AG09319 (cell line): ENCODE results near the gene THOP1.

Source experiments
- DNase-seq: peaks from one replicate; pipeline ENCODE4 v3.0.0-alpha.2; 2010; ENCODE audit warnings: low read depth; ENCODE audit errors: extremely low read depth
- TF ChIP-seq, protein P1 (sequence below): IDR thresholded peaks from 2 replicates; pipeline ENCODE4 v1.5.1; 2011; ENCODE audit warnings: low read depth, mild to moderate bottlenecking, inconsistent platforms, low read length, moderate library complexity

THOP1 gene

GRCh38 chr19:2827022-2827421, 41.7 kb downstream of the THOP1 start:
- TF ChIP-seq, protein P1, sequence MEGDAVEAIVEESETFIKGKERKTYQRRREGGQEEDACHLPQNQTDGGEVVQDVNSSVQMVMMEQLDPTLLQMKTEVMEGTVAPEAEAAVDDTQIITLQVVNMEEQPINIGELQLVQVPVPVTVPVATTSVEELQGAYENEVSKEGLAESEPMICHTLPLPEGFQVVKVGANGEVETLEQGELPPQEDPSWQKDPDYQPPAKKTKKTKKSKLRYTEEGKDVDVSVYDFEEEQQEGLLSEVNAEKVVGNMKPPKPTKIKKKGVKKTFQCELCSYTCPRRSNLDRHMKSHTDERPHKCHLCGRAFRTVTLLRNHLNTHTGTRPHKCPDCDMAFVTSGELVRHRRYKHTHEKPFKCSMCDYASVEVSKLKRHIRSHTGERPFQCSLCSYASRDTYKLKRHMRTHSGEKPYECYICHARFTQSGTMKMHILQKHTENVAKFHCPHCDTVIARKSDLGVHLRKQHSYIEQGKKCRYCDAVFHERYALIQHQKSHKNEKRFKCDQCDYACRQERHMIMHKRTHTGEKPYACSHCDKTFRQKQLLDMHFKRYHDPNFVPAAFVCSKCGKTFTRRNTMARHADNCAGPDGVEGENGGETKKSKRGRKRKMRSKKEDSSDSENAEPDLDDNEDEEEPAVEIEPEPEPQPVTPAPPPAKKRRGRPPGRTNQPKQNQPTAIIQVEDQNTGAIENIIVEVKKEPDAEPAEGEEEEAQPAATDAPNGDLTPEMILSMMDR = no peak
- no peak for DNase-seq

DNA sequence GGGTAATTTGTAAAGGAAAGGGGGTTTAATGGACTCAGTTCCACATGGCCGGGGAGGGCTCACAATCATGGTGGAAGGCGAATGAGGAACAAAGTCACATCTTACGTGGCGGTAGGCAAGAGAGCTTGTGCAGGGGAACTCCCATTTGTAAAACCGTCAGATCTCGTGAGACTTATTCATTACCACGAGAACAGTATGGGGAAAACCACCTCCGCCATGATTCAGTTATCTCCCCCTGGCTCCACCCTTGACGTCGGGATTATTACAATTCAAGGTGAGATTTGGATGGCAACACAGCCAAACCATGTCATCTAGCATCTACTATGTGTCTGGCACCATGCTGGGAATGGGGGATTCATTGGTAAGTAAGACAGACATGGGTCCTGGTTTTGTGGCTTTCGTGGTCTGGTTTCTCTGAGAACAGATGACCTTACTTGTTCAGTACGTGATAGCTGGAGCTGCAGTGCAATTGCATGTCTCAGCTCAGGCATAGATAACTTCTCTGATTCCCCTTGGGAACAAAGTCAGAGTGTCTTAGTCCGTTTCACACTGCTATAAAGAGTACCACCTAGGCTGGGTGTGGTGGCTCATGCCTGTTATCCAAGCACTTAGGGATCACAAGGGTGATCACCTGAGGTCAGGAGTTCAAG, 42.7 kb downstream of the THOP1 start:
- DNase-seq = no peak
- TF ChIP-seq, protein P1 = no peak

- TF ChIP-seq, protein P1 = no peak
Measured at GRCh38 chr19:2834294-2834871, 49.1 kb downstream of the THOP1 start.

DNA sequence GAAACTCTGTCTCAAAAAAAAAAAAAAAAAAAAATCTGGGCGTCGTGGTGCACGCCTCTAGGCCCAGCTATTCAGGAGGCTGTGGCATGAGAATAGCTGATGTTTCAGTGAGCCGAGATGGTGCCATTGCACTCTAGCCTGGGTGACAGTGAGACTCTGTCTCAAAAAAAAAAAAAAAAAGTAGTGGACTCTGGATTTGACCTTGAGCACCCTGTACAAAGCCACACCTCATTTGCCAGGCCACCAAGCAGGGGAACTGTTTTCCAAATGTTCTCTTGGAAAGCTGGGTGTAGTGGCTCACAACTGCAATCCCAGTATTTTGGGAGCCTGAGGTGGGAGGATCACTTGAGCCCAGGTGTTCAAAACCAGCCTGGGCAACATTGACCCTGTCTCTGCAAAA, 52.1 kb downstream of the THOP1 start:
- no peak for DNase-seq

More at GRCh38 chr19:2834294-2834871, 49.1 kb downstream of the THOP1 start:
- DNase-seq = no peak

GRCh38 chr19:2840794-2841791, 55.8 kb downstream of the THOP1 start, which contains the start of gene ZNF555:
ZNF555 (plus strand) TSS chr19:2841475; CDS start chr19:2841573, 98 bp downstream.
- peak; percentile 98 for DNase-seq
- TF ChIP-seq, protein P1 = peak; percentile 32

More for the DNA sequence above, 52.1 kb downstream of the THOP1 start:
- TF ChIP-seq, protein P1 = no peak

DNA sequence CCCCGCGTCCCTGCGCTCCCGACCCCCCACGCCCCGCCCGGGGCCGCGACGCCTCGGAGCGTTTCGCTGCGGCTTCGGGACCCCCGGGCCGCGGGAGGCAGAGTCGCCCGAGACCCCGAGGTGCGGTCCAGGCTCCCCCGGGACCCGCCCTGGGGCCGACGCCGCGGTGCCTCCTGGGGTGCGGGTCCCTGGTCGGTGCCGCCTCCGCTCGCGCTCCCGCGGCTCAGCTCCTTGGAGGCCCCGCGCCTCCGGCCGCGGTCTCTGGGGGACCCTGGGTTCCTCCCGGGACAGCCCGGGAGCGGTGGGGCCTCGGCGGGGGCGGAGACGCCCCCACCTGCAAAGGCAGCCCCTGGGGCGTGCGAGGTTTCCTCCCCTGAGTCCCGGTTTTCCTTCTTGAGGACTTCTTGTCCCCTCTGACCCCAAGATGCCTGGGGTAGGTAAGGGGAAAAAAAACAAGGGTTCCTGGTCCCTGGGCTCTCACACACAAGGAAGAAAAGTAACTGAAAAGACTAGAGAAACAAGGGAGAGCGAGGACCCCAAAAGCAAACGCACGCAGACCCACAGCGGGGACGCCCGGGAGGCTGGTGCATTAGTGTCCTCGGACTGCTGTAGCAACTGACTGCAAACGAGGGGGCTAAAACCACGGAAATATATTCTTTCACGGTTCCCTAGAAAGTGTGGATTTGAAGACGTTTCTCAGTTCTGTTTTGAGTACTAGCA, 56.7 kb downstream of the THOP1 start:
- TF ChIP-seq, protein P1 = no peak
- no peak for DNase-seq
